Coronary artery (tissue), 2 donors: ENCODE measurements around the gene FOXJ2.
A peak's percentile ranks its signal among the peaks of the same experiment; 100 is the strongest.
"Not testable (repeated sequence)": the region's sequence is repeated elsewhere in the genome, so short reads cannot be mapped to it uniquely, and the experiment has no call there.

Experiments
- DNase-seq: peaks from one replicate; pipeline ENCODE4 v3.0.0-alpha.2; 2017; ENCODE audit warnings: low spot score
- H3K27ac ChIP-seq, 2 donors: fragments of 200-600 bp; sonication (generic); one replicate each; pipeline ENCODE4 v1.5.1; 2016 to 2019
- H3K4me3 ChIP-seq: fragments of 200-600 bp; sonication (generic); 2 replicates; pipeline ENCODE4 v1.5.1; 2016; ENCODE audit warnings: mild to moderate bottlenecking, moderate library complexity
- TF ChIP-seq, protein P1 (sequence below): fragments of 200-600 bp; sonication (generic); IDR thresholded peaks from one replicate; pipeline ENCODE4 v1.5.1; 2019; ENCODE audit warnings: antibody characterized with exemption

FOXJ2 gene

DNA sequence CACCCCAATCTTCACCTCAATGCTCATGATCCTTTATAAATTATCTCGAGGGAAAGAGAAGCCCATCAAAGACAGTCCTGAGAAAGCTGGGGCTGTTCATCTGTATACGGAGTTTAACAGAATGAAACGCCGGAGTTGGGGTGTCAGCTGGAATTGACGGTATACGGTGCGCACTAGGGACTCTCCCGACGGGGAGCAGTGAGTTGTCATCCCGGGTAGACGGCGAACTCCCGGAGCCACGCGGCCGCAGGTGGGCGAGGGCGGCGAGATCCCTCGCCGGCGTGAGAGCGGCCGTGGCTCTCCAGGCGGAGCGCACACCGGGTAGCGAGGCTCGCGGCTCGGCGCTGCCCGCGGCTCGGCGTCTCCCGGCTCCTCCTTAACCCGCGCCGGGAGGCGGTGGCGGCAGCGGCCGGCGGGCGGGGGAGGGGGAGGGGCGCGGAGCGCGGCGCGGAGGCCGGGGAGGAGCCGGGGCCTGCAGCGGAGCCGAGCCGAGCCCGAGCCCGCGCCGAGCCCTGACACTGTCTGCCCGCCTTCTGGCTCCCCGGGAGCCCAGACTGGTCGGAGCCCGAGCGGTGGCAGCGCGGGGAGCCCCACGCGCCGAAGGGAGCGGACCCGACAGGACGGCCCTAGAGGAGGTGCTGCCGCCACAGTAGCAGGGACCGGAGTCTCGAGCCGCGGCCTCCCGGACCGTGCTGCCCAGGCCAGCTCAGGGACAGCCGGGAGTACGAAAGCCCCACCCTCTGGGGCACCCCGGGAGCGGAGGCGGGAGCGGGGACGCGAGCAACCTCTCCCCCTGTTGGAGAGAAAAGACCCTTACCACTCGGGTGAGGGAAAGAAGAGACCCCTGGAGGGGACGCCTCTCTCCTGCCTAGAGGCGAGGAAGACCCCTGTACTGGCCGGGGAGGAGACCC lies at the start of gene FOXJ2:
TSS of gene FOXJ2 (plus strand) at position 475 of the 911 bp plus-strand sequence. CDS start 7,117 bp downstream, outside the sequence.
- DNase-seq = peak; percentile 90
- peak within 1 kb of the TSS; percentile 87 for H3K4me3 ChIP-seq
- H3K27ac ChIP-seq = peak within 1 kb of the TSS; percentile 93 to 96
- TF ChIP-seq, protein P1, sequence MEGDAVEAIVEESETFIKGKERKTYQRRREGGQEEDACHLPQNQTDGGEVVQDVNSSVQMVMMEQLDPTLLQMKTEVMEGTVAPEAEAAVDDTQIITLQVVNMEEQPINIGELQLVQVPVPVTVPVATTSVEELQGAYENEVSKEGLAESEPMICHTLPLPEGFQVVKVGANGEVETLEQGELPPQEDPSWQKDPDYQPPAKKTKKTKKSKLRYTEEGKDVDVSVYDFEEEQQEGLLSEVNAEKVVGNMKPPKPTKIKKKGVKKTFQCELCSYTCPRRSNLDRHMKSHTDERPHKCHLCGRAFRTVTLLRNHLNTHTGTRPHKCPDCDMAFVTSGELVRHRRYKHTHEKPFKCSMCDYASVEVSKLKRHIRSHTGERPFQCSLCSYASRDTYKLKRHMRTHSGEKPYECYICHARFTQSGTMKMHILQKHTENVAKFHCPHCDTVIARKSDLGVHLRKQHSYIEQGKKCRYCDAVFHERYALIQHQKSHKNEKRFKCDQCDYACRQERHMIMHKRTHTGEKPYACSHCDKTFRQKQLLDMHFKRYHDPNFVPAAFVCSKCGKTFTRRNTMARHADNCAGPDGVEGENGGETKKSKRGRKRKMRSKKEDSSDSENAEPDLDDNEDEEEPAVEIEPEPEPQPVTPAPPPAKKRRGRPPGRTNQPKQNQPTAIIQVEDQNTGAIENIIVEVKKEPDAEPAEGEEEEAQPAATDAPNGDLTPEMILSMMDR = no peak

DNA sequence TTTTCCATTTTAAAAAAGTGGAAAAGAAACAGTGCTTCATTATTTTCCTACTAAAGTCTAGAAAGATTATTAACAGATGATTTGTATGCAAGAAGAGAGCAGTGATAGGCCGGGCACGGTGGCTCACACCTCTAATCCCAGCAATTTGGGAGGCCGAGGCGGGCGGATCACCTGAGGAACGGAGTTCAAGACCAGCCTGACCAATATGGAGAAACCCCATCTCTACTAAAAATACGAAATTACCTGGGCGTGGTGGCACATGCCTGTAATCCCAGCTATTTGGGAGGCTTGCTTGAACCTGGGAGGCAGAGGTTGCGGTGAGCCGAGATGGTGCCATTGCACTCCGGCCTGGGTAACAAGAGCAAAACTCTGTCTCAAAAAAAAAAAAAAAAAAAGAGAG lies 49.5 kb upstream of the FOXJ2 start:
- DNase-seq, H3K27ac ChIP-seq, H3K4me3 ChIP-seq: not testable (repeated sequence)

DNA sequence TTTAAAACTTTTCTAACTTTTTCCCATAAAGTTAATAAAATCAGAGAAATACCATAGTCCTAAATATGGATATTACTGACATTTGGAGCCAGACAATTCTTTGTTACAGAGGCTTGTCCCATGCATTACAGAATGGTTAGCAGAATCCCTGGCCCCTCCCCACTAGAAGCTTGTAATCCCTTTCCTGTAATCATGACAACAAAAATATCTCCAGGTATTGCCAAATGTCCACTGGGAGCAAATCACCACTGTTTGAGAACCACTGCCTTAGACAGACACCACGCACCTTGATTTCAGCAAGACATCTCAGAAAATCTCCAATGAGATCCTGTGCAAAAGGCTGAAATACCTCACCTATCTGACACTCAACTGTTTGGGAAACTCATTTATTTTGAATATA lies 49.1 kb upstream of the FOXJ2 start:
- not testable (repeated sequence) for H3K4me3 ChIP-seq, DNase-seq, H3K27ac ChIP-seq

DNA sequence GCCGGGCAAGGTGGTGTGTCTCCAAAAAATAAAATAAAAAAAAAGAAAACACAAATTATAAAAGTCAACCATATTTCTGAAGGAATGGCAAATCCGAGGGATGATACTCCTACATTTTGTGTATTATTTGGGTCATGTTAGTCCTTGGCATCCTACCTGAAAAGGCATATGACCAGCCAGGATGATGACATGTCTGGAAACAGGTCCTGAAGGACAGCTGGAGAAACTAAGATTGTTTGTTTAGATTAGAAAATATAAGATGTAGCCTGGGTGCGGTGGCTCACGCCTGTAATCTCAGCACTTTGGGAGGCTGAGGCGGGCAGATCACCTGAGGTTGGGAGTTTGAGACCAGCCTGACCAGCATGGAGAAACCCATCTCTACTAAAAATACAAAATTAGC lies 47.6 kb upstream of the FOXJ2 start:
- no peak overlapping the region for H3K4me3 ChIP-seq
- TF ChIP-seq, protein P1 = no peak
- DNase-seq = no peak
- no peak overlapping the region for H3K27ac ChIP-seq

DNA sequence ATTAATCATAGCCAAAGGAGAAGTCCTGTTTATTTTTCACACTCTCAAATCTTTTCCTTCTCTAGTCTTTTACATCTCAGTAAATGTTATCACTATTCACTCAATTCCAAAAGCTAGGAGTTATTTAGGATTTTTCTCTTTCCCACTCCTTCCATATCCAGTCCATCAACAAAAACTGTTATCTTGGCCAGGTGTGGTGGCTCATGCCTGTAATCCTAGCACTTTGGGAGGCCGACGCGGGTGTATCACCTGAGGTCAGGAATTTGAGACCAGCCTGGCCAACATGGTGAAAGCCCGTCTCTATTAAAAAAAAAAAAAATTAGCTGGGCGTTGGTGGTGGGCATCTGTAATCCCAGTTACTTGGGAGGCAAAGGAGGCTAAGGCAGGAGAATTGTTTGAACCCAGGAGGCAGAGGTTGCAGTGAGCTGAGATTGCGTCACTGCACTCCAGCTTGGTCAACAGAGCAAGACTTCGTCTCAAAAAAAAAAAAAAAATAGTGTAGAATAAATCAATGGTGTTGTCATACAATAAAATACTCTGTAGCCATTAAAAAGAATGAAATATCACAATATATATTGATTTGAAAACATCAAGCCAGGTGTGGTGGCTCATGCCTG lies 46.6 kb upstream of the FOXJ2 start:
- Histone ChIP-seq H3K4me3 (no peak overlapping the region), H3K27ac (no peak overlapping the region)
- TF ChIP-seq, protein P1 = no peak
- no peak for DNase-seq

DNA sequence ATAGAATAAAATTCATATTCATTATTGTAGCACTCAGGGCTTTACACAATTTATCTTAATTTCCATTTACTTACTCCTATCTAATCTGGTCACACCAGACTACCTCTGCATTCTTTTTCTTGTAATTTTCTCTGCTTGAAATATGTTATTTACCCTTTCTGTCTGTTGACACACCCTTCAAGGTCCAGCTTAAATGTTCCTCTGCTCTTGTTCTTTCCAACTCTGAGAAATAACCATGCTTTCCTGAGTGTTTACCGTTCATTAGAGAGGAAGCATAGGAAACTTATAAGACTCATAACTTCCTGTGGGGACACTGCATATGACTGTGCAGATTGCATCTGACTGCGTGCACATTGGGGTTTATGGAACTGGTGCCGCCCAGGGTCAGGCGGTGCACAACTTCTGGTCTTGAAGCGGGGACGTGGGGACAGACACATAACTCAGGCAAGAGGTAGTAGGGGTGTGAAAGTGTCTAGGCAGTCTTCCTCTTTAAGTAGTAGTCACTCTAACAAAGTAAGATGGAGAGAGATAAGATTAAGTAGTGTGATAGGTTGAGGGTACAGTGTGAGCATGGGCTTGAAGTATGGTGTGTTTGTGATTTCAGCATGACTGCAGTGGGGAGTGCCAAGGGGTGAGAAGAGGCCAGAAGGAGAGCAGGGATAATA lies 42.6 kb upstream of the FOXJ2 start:
- no peak for DNase-seq
- TF ChIP-seq, protein P1 = no peak
- H3K27ac ChIP-seq = no peak overlapping the region
- H3K4me3 ChIP-seq = no peak overlapping the region

DNA sequence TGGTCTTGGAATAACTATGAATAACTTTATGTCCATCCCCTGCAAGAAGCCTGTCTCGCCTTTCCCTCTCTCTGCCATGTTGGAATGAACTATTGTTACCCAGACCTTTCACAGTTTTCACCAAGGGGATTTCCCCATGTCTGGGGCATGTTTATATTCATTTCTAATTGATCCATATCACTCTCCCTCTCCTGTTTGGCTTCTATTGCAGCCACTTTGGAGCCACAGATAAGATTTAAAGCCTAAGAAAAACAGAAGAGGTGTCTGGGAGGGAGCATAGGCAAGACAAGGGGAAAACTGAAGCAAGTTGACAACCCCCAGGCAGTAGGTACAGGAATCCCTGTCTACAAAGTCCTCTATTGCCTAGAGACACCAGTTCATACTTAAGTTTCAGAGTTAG lies 41.0 kb upstream of the FOXJ2 start:
- DNase-seq = no peak
- H3K27ac ChIP-seq = no peak overlapping the region
- TF ChIP-seq, protein P1 = no peak
- no peak overlapping the region for H3K4me3 ChIP-seq
